GM19395 (cell line): ENCODE data around the gene PTPN9.

Experiments used
- ATAC-seq: cut with Tn5 transposase; IDR thresholded peaks from one replicate; pipeline ENCODE4 v1.9.1; 2021; ENCODE audit warnings: mild to moderate bottlenecking, moderate library complexity; ENCODE audit not compliant: unreplicated experiment

Gene PTPN9

DNA sequence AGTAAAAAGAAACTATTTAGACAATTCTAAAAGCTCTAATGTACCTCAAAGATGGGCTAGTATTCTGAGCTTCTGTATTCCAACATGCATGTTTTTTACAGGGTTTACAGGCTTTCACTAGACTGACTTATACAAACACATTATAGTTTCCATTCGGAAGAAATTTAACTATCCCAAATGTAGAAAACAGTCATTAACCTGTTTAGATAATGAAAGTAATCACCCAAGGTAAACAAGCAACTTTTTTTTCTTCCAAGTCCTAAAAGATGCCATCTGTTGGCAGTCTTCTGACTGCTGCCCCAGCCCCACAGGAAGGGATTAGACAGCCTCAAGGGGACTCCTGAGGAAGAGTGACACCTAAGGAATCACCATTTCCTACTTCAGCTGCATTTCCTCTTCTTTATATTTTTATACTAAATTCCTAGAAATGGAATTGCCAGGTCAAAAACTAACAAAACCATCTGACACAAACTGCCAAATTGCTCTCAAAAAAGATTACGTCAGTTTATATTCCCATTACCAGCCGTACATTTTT lies 153.1 kb downstream of the PTPN9 start:
- ATAC-seq, result no peak

DNA sequence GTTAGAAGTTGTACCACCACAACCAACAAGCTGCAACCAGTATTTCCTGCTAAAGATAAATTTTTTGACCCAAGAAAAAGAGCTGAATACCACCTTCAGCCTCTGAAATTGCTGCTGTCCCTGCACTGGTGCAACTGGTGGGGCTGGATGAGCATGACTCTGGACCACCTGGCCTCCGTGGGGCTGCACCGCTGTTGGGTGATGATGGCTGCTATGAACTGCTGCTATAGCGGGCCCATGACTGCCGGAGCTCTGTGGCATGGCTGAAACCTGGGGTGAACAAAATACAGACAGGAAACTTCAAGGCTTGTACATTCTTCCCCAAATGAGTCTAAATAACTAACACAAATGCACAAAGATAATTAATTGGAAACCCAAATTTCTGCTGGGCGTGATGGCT lies 156.6 kb downstream of the PTPN9 start:
- ATAC-seq, result no peak

DNA sequence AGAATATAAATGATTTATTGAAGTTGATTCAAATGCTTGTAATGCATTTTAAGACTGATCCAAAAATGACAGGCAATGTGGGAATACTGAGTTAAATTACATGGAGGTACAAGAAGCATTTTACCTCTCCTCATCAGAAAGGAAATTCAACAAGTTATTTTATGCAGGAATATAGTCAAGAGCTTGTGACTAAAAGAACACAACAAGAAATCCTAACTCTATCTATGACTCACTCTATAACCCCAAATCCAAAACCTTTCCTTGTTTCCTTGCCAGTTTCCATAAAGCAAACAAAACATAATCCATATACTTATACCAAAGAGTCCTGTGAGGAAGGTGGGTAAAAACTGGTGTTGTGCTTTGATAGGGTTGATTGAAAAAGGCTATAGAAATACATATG lies 158.4 kb downstream of the PTPN9 start:
- ATAC-seq, result no peak

DNA sequence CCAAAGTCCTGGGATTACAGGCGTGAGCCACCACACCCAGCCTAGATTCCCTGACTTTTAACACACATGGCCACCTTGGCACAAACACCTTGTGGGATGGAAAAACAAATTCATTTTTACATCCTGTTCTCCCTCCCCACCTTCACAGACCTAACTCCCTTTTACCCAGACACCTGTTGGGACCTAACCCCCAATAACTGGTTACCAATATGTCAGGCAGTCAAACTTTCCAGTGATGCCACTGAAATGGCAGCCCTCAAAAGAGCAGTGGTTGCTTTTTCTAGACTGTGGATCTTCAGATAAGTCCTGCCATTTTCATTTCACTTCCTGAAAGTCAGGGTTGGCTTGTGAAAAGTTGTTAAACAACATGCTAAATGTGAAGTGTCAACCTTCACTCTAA lies 162.5 kb downstream of the PTPN9 start:
- no peak for ATAC-seq
